ENCODE measurements around the gene CHST10. TPM values are rescaled to one million over a fixed set of nuclear protein-coding genes. Genes with fewer than 3 reads are reported as not detected.

The CHST10 gene, protein sequence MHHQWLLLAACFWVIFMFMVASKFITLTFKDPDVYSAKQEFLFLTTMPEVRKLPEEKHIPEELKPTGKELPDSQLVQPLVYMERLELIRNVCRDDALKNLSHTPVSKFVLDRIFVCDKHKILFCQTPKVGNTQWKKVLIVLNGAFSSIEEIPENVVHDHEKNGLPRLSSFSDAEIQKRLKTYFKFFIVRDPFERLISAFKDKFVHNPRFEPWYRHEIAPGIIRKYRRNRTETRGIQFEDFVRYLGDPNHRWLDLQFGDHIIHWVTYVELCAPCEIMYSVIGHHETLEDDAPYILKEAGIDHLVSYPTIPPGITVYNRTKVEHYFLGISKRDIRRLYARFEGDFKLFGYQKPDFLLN
- 1 to 10 TPM; 2.8 to 3.3 TPM for total RNA-seq

DNA sequence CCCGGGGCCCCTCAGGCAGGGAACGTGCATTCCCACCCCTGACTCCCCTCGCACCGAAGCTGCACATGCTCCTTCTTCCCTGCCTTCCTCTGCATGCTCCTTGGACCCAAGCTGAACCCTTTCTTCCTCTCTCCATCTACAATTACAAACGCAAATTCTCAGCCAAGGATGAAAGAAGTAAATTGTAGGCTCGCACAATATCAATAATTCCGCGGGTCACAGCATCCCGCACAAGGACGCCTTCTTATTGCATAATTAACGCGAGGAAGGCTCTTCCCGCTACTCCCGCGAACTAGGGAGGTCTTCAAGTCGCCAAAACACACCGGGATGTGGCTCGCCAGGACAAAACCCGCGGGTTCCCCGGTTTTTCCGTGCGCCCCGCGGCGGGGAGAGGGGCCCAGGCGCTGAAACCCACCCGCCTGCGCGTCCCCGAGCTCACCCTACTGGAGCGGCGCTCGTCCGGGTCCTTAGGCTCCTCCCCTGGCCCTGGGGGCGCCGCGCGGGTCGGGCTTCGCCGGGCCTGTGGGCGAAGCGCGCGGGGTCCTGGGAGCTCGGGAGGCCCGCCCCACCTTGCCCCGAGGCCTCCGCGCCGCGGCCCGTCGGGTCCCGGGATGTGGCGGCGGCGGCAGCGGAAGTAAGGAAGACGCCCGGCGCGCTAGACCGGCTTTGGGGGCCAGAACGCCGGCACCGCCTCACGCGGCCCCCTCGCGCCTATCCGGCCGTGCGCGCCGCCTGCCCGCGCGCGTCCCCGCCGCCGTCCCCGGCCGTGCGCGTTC lies at the start of gene CHST10:
Gene CHST10 (minus strand): TSS at position 734 of the 776 bp plus-strand sequence. CDS start 10,993 bp downstream, outside the sequence.

Other genes starting within 250 kb of the CHST10 start
- gene LONRF2, start 95.2 kb downstream of the CHST10 start, total RNA-seq: under 1 TPM in 1 of 2 experiments, not detected in 1; 0.03 TPM
- not detected for gene NMS, start 52.8 kb upstream of the CHST10 start, total RNA-seq
- 10 to 100 TPM; 36.4 to 39.7 TPM for gene PDCL3, start 145.3 kb upstream of the CHST10 start, total RNA-seq